Lung (tissue), 12 donors: Measurements from ENCODE around the gene TMEM171. TPM values are rescaled to one million over a fixed set of nuclear protein-coding genes. Genes with fewer than 3 reads are reported as not detected.

Source experiments
- ATAC-seq: fragments of 200-7000 bp; cut with Tn5 transposase; one replicate; pipeline ENCODE4 v1.9.1; 2020; ENCODE audit warnings: moderate number of reproducible peaks; ENCODE audit not compliant: insufficient read depth, low FRiP score
- DNase-seq, 3 donors: peaks; one replicate each; pipeline ENCODE4 v3.0.0-alpha.2; 2013 to 2017
- H3K27ac ChIP-seq, 2 donors: one replicate each; pipeline ENCODE4 v1.5.1; 2013; ENCODE audit warnings: mild to moderate bottlenecking in 2 of 2, moderate library complexity in 2 of 2, control low read depth in 1 of 2, inconsistent platforms in 1 of 2, low read depth in 1 of 2, low read length in 1 of 2
- H3K27me3 ChIP-seq, 3 donors: one replicate each; pipeline ENCODE4 v1.5.1; 2013; ENCODE audit warnings: low read length in 2 of 3; ENCODE audit not compliant: control insufficient read depth in 3 of 3, insufficient read depth in 3 of 3
- H3K36me3 ChIP-seq, 4 donors: one replicate each; pipeline ENCODE4 v1.5.1; 2013; ENCODE audit warnings: low read length in 4 of 4, mild to moderate bottlenecking in 1 of 4, moderate library complexity in 1 of 4; ENCODE audit not compliant: control insufficient read depth in 4 of 4, insufficient read depth in 4 of 4
- H3K4me1 ChIP-seq, 5 donors: one replicate each; pipeline ENCODE4 v1.5.1; 2013; ENCODE audit warnings: low read length in 5 of 5, mild to moderate bottlenecking in 2 of 5, moderate library complexity in 1 of 5; ENCODE audit not compliant: control insufficient read depth in 5 of 5, insufficient read depth in 5 of 5
- H3K4me3 ChIP-seq: one replicate; pipeline ENCODE4 v1.5.1; 2013; ENCODE audit warnings: mild to moderate bottlenecking, control low read depth, moderate library complexity
- H3K9ac ChIP-seq, 2 donors: one replicate each; pipeline ENCODE4 v1.5.1; 2013; ENCODE audit warnings: low read length in 2 of 2, control low read depth in 1 of 2; ENCODE audit not compliant: insufficient read depth in 1 of 2
- H3K9me3 ChIP-seq, 4 donors: one replicate each; pipeline ENCODE4 v1.5.1; 2013; ENCODE audit warnings: low read length in 3 of 4, mild to moderate bottlenecking in 1 of 4, moderate library complexity in 1 of 4; ENCODE audit not compliant: control insufficient read depth in 4 of 4, insufficient read depth in 3 of 4
- CTCF ChIP-seq: IDR thresholded peaks from 2 replicates; pipeline ENCODE4 v1.5.1; 2012; ENCODE audit warnings: mild to moderate bottlenecking; ENCODE audit errors: control extremely low read depth, extremely low read depth
- WGBS, 2 donors: extraction: QIAGEN DNeasy Blood & Tissue Kit; methylation state at CpG; one replicate each; pipeline ENCODE4 v1.1.7; 2013; 5-methylcytosine and 5-hydroxymethylcytosine counted together
- polyA plus RNA-seq, 2 donors: library from polyadenylated mRNA; stranded (reverse); fragments of 200-250 nt; gene quantifications; one replicate each; pipeline ENCODE4 v1.2.1, GENCODE V29; 2013
- total RNA-seq, 2 donors: library from RNA; depleted of rRNA in 1 of 2; stranded (reverse); fragments of >200 nt in 1 of 2; gene quantifications; one replicate each; pipeline ENCODE4 v1.2.1, GENCODE V29; 2014 to 2021
- donor health status: control.
- donor health status: control.
- donor health status: Bipolar disorder and iron deficiency.
- donor health status: healthy.
- donor health status: DM: yes; HTN: yes; CAD: no.

Gene TMEM171
- total and polyA plus RNA-seq, 4 donors = 0.16 to 0.86 (median 0.44) TPM

- no peak for TF ChIP-seq CTCF
- H3K4me3 ChIP-seq = no peak overlapping the region
- no peaks in the 10 kb centered on the region for H3K4me1 ChIP-seq
- no peaks in the 10 kb centered on the region for H3K36me3 ChIP-seq
- no peak overlapping the region for H3K27ac ChIP-seq
- H3K9me3 ChIP-seq = no peaks in the 10 kb centered on the region
- 86 to 88% methylated on average over 17 to 18 of the region's 18 CpGs for WGBS, 2 donors
- peak in 2 of 3 donors; percentile 3 to 6 for DNase-seq
- H3K27me3 ChIP-seq = no peaks in the 10 kb centered on the region
- H3K9ac ChIP-seq = no peak overlapping the region
- no peak for ATAC-seq
Observed at GRCh38 chr5:73155271-73156222, 35.2 kb downstream of the TMEM171 start.

DNA sequence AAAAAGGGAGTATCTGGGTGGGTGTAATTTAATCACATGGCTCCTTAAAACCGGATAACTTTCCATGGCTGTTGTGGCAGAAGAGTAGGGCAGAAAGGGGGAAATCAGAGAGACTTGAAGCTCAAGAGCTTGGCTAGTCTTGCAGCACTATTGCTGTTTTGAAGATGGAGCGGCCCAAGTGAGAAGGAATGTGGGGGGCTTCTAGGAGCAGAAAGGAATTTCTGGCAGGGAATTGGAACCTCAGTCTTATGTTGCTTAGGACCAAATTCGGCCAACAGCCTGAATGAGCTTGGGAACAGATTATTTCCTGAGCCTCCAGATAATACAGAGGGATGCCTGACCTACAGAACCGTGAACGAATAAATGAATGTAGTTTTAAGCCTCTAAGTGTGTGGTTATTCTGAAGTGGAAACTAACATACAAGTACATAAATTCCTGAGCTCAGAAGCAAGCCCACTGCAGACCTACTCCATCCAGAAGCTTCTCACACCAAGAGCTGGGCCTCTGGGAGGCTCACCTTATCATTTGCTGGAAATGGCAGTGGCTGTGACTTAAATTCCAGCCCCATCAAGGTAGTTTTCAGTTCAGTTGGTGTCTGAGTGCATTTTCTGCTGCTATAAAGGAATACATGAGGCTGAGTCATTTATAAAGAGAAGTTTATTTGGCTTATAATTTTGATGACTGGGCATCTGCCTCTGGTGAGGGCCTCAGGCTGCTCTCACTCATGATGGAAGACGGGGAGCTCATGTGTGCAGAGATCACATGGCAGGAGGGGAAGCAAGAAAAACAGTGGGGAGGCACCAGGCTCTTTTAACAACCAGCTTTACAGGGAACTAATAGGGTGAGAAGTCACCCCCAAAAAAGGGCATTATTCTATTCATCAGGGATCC, 37.3 kb downstream of the TMEM171 start:
- no peak for ATAC-seq
- no peaks in the 10 kb centered on the region for H3K9me3 ChIP-seq
- no peak overlapping the region for H3K27ac ChIP-seq
- no peaks in the 10 kb centered on the region for H3K36me3 ChIP-seq
- DNase-seq = peak in 1 of 3 donors; percentile 3
- 74 to 83% methylated on average over 6 of the region's 6 CpGs for WGBS, 2 donors
- TF ChIP-seq CTCF = no peak
- H3K9ac ChIP-seq = no peak overlapping the region
- H3K4me3 ChIP-seq = no peak overlapping the region
- no peaks in the 10 kb centered on the region for H3K4me1 ChIP-seq
- no peaks in the 10 kb centered on the region for H3K27me3 ChIP-seq

DNA sequence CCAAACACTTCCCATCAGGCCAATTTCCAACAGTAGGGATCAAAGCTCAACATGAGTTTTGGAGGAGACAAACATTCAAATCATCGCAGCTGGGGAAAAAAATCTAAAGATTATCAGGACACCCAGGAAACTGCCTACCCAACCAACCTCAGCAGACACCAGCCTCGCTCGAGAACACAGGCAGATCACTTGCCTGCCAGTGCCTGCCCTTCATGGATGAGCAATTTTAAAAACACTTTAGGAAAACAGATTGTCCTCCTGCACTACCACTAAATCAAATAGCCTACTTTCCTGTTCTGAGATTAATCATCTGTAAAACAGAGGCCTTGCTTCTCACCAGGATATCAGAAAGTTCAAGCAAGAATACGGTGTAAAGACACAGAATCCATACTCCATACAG, 37.9 kb downstream of the TMEM171 start:
- Histone ChIP-seq H3K9ac (no peak overlapping the region), H3K36me3 (no peaks in the 10 kb centered on the region), H3K27me3 (no peaks in the 10 kb centered on the region), H3K9me3 (no peaks in the 10 kb centered on the region), H3K4me1 (no peaks in the 10 kb centered on the region), H3K27ac (no peak overlapping the region), H3K4me3 (no peak overlapping the region)
- WGBS, 2 donors = 88 to 92% methylated on average over 4 of the region's 4 CpGs
- TF ChIP-seq CTCF = no peak
- no peak for DNase-seq
- ATAC-seq = no peak
